ENCODE measurements around the gene IKBKE. TPM values are rescaled to one million over a fixed set of nuclear protein-coding genes. Genes with fewer than 3 reads are reported as not detected.

The IKBKE gene
- total and polyA plus RNA-seq, 2 of the 8 experiments (the other 6 are each of a cell fraction or from before 2014, with no cell fraction given), result 8.6 to 12.0 TPM

DNA sequence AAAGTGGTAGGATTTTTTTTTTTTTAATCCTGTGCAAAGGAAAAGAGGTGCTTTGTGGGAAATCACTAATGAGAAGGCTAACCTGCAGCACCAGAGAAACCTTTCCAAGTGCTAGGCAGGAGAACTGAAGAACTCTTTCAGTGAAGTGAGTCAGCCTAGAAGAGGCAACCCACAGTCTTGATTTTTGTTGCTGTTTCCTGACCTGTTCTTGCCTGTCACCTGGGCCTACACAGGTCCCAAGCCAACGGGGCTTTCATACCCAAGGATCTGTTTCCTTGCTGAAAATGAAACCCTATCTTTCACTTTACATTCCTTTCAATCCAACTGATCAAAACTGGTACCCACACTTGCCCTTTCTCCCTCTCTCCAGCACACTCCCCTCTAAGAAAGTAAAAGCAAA is 7.1 kb upstream of the IKBKE start:
- 88% methylated on average over 1 of the region's 1 CpG; no CpG with 5 or more reads in 1 of the 2 experiments for WGBS, 2 experiments (ENCODE audit: extremely low coverage in 1 of 2, insufficient coverage in 1 of 2, insufficient read length in 1 of 2, insufficient replicate concordance in 2 of 2, low coverage in 1 of 2, low lambda C conversion rate in 2 of 2, missing lambda C conversion rate in 1 of 2)

More for the DNA sequence above, 7.1 kb upstream of the IKBKE start:
- Histone ChIP-seq H3K56ac (replicated peaks; ENCODE audit: insufficient read length, low read depth, low read length) (no peak overlapping the region), H4K5ac (ENCODE audit: insufficient read length, low read depth, low read length) (no peak overlapping the region), H3K18ac (ENCODE audit: extremely low read depth, low read length) (no peak overlapping the region), H2BK20ac (ENCODE audit: low read length) (no peak overlapping the region), H2AFZ (ENCODE audit: low read length) (no peak overlapping the region), H4K91ac (replicated peaks; ENCODE audit: insufficient read length, low read length) (no peak overlapping the region), H3K23me2 (ENCODE audit: low read depth, low read length) (no peaks in the 10 kb centered on the region), H4K20me1 (replicated peaks in 1 of 2; ENCODE audit: control insufficient read depth in 1 of 2, insufficient read depth in 2 of 2, low read length in 2 of 2) (peaks cover 0 to 1% of the 10 kb centered on the region in 2 experiments), H3K4me2 (ENCODE audit: insufficient read depth in 1 of 2, low read depth in 2 of 2, low read length in 2 of 2) (no peak overlapping the region), H2BK120ac (replicated peaks; ENCODE audit: low read depth, low read length) (no peak overlapping the region), H3K23ac (ENCODE audit: insufficient read length) (no peak overlapping the region), H3K9ac (replicated peaks in 1 of 4; ENCODE audit: extremely low read depth in 1 of 4, low read depth in 3 of 4, low read length in 3 of 4) (no peak overlapping the region), H2BK15ac (ENCODE audit: low read length) (no peak overlapping the region), H3K9me3 (ENCODE audit: insufficient read depth in 2 of 2, low read depth in 1 of 2, low read length in 1 of 2) (no peaks in the 10 kb centered on the region), H2BK5ac (ENCODE audit: low read depth, low read length) (no peak overlapping the region), H3K4me1 (replicated peaks in 1 of 4; ENCODE audit: control insufficient read depth in 3 of 4, insufficient read depth in 4 of 4, low read length in 3 of 4) (peaks cover 0 to 2% (median 0%) of the 10 kb centered on the region in 4 experiments; a peak in 3 of 7 replicates), H3K79me1 (ENCODE audit: low read depth, low read length) (no peaks in the 10 kb centered on the region), H4K8ac (ENCODE audit: extremely low read depth, insufficient read depth, low read length) (no peak overlapping the region), H3K4ac (replicated peaks; ENCODE audit: insufficient read length, low read depth, low read length) (no peak overlapping the region), H3K79me2 (ENCODE audit: control insufficient read depth in 1 of 2, insufficient read depth in 2 of 2, low read length in 2 of 2) (no peaks in the 10 kb centered on the region), H3K27me3 (replicated peaks in 1 of 4; ENCODE audit: control insufficient read depth in 3 of 4, extremely low read depth in 1 of 4, insufficient read depth in 3 of 4, low read length in 3 of 4) (no peaks in the 10 kb centered on the region; a peak in 2 of 7 replicates), H3K4me3 (ENCODE audit: extremely low read depth in 1 of 4, insufficient read depth in 2 of 4, low read depth in 3 of 4, low read length in 4 of 4) (no peak overlapping the region), H3K14ac (ENCODE audit: insufficient read length) (no peak overlapping the region), H3K36me3 (ENCODE audit: control insufficient read depth in 2 of 4, insufficient read depth in 4 of 4, low read length in 3 of 4) (peaks cover 0 to 3% (median 0%) of the 10 kb centered on the region in 4 experiments; a peak in 2 of 8 replicates), H3K27ac (ENCODE audit: low read depth, low read length) (no peak overlapping the region), H2BK12ac (ENCODE audit: low read depth, low read length) (no peak overlapping the region), H2AK5ac (ENCODE audit: low read depth, low read length) (no peak overlapping the region)
- TF ChIP-seq SRF (IDR thresholded peaks at IDR 0.05; ENCODE audit: low read depth, low read length) (no peak), TCF12 (IDR thresholded peaks at IDR 0.05; ENCODE audit: low read depth, low read length) (no peak), CTBP2 (IDR thresholded peaks at IDR 0.05; ENCODE audit: borderline replicate concordance, insufficient read depth, insufficient read length, low read length) (no peak), POLR2AphosphoS5 (IDR thresholded peaks at IDR 0.05; ENCODE audit: low read depth, low read length) (no peak), JUN (IDR thresholded peaks at IDR 0.05; ENCODE audit: low read depth, low read length) (no peak), SIX5 (IDR thresholded peaks at IDR 0.05; ENCODE audit: low read depth, low read length) (no peak), RBBP5 (IDR thresholded peaks at IDR 0.05; ENCODE audit: borderline replicate concordance, low read depth, low read length) (no peak), TBP (IDR thresholded peaks at IDR 0.05; ENCODE audit: low read depth, low read length) (no peak), BRCA1 (IDR thresholded peaks at IDR 0.05; ENCODE audit: low read depth, low read length) (no peak), MAFK (IDR thresholded peaks at IDR 0.05; ENCODE audit: low read depth, low read length) (no peak), NANOG (IDR thresholded peaks at IDR 0.05; ENCODE audit: insufficient read depth, low read depth, low read length, poor library complexity, severe bottlenecking) (no peak), CHD2 (IDR thresholded peaks at IDR 0.05; ENCODE audit: low read length) (no peak)
- TF ChIP-seq, protein P1, sequence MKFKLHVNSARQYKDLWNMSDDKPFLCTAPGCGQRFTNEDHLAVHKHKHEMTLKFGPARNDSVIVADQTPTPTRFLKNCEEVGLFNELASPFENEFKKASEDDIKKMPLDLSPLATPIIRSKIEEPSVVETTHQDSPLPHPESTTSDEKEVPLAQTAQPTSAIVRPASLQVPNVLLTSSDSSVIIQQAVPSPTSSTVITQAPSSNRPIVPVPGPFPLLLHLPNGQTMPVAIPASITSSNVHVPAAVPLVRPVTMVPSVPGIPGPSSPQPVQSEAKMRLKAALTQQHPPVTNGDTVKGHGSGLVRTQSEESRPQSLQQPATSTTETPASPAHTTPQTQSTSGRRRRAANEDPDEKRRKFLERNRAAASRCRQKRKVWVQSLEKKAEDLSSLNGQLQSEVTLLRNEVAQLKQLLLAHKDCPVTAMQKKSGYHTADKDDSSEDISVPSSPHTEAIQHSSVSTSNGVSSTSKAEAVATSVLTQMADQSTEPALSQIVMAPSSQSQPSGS (IDR thresholded peaks at IDR 0.05; ENCODE audit: low read length), result no peak
- POLR2A ChIA-PET (ENCODE audit: partially characterized antibody), result interaction anchor here (1.5 kb wide), 1 partner anchor 8 kb away, joined by 5 read pairs; the partner anchor contains the start of gene IKBKE
- CTCF ChIA-PET (ENCODE audit: partially characterized antibody), result interaction anchor here (0.6 to 6.6 kb wide), 8 partner anchors 15 to 1035 kb away, joined by 3 to 74 read pairs (median 4); partner anchors contain the start of gene EIF2D
- FAIRE-seq (no peak), DNase-seq (ENCODE audit: low read depth in 1 of 2, low spot score in 2 of 2) (no peak)

All from H1 (cell line).